ENCODE data around the gene LRP8. TPM values are rescaled to one million over a fixed set of nuclear protein-coding genes. Genes with fewer than 3 reads are reported as not detected.
"Not testable (repeated sequence)": the region's sequence is repeated elsewhere in the genome, so short reads cannot be mapped to it uniquely, and the experiment has no call there.

LRP8 gene
- total and polyA plus RNA-seq, 2 donors, result 1.7 to 4.5 TPM

- peaks cover 0 to 8% of the 10 kb centered on the region in 2 donors for H3K4me1 ChIP-seq (ENCODE audit: control insufficient read depth in 2 of 2, insufficient read depth in 2 of 2, low read length in 2 of 2)
- no peak overlapping the region for H3K27ac ChIP-seq (ENCODE audit: low read depth in 1 of 2, low read length in 1 of 2)
- H3K9me3 ChIP-seq (ENCODE audit: control insufficient read depth in 2 of 2, insufficient read depth in 1 of 2, low read length in 1 of 2), result no peaks in the 10 kb centered on the region
- WGBS, result 78% methylated on average over 8 of the region's 8 CpGs
- peaks cover 7 to 10% of the 10 kb centered on the region in 2 donors for H3K36me3 ChIP-seq (ENCODE audit: control insufficient read depth in 2 of 2, insufficient read depth in 2 of 2, low read length in 1 of 2)
- H3K4me3 ChIP-seq (ENCODE audit: low read length in 2 of 2), result no peak overlapping the region
- H3K27me3 ChIP-seq (ENCODE audit: control insufficient read depth in 2 of 2, insufficient read depth in 1 of 2, low read length in 1 of 2), result no peaks in the 10 kb centered on the region
- no peak for DNase-seq (ENCODE audit: low read depth in 6 of 9, low spot score in 9 of 9)
Measured at GRCh38 chr1:53285969-53286760, 41.7 kb downstream of the LRP8 start.

- Histone ChIP-seq H3K4me1 (ENCODE audit: control insufficient read depth in 2 of 2, insufficient read depth in 2 of 2, low read length in 2 of 2) (peaks cover 0 to 2% of the 10 kb centered on the region in 2 donors), H3K27ac (ENCODE audit: low read depth in 1 of 2, low read length in 1 of 2) (no peak overlapping the region), H3K27me3 (ENCODE audit: control insufficient read depth in 2 of 2, insufficient read depth in 1 of 2, low read length in 1 of 2) (no peaks in the 10 kb centered on the region), H3K36me3 (ENCODE audit: control insufficient read depth in 2 of 2, insufficient read depth in 2 of 2, low read length in 1 of 2) (peaks cover 10% of the 10 kb centered on the region in 2 donors), H3K9me3 (ENCODE audit: control insufficient read depth in 2 of 2, insufficient read depth in 1 of 2, low read length in 1 of 2) (no peaks in the 10 kb centered on the region), H3K4me3 (ENCODE audit: low read length in 2 of 2) (no peak overlapping the region)
- 97% methylated on average over 5 of the region's 5 CpGs for WGBS
- DNase-seq (ENCODE audit: low read depth in 6 of 9, low spot score in 9 of 9), result no peak
Measured at GRCh38 chr1:53285546-53285945, 42.3 kb downstream of the LRP8 start.

GRCh38 chr1:53284224-53285020 lies 43.4 kb downstream of the LRP8 start:
- 98% methylated on average over 8 of the region's 8 CpGs for WGBS
- DNase-seq (ENCODE audit: low read depth in 6 of 9, low spot score in 9 of 9), result no peak
- Histone ChIP-seq H3K36me3 (ENCODE audit: control insufficient read depth in 2 of 2, insufficient read depth in 2 of 2, low read length in 1 of 2) (peaks cover 11 to 14% of the 10 kb centered on the region in 2 donors), H3K9me3 (ENCODE audit: control insufficient read depth in 2 of 2, insufficient read depth in 1 of 2, low read length in 1 of 2) (no peaks in the 10 kb centered on the region), H3K27me3 (ENCODE audit: control insufficient read depth in 2 of 2, insufficient read depth in 1 of 2, low read length in 1 of 2) (no peaks in the 10 kb centered on the region), H3K4me3 (ENCODE audit: low read length in 2 of 2) (no peak overlapping the region), H3K27ac (ENCODE audit: low read depth in 1 of 2, low read length in 1 of 2) (no peak overlapping the region), H3K4me1 (ENCODE audit: control insufficient read depth in 2 of 2, insufficient read depth in 2 of 2, low read length in 2 of 2) (no peaks in the 10 kb centered on the region)

GRCh38 chr1:53283156-53283555 lies 44.7 kb downstream of the LRP8 start:
- not testable (repeated sequence) for H3K4me1 ChIP-seq (ENCODE audit: control insufficient read depth in 2 of 2, insufficient read depth in 2 of 2, low read length in 2 of 2); DNase-seq (ENCODE audit: low read depth in 6 of 9, low spot score in 9 of 9); H3K36me3 ChIP-seq (ENCODE audit: control insufficient read depth in 2 of 2, insufficient read depth in 2 of 2, low read length in 1 of 2); H3K27ac ChIP-seq (ENCODE audit: low read depth in 1 of 2, low read length in 1 of 2); H3K27me3 ChIP-seq (ENCODE audit: control insufficient read depth in 2 of 2, insufficient read depth in 1 of 2, low read length in 1 of 2); H3K4me3 ChIP-seq (ENCODE audit: low read length in 2 of 2); H3K9me3 ChIP-seq (ENCODE audit: control insufficient read depth in 2 of 2, insufficient read depth in 1 of 2, low read length in 1 of 2)
- WGBS, result 97% methylated on average over 12 of the region's 12 CpGs

- no peak for DNase-seq (ENCODE audit: low read depth in 6 of 9, low spot score in 9 of 9)
Measured at GRCh38 chr1:53281133-53281532, 46.7 kb downstream of the LRP8 start.

GRCh38 chr1:53280496-53280895 lies 47.4 kb downstream of the LRP8 start:
- H3K4me3 ChIP-seq (ENCODE audit: low read length in 2 of 2), result no peak overlapping the region
- peaks cover 5 to 10% of the 10 kb centered on the region in 2 donors for H3K36me3 ChIP-seq (ENCODE audit: control insufficient read depth in 2 of 2, insufficient read depth in 2 of 2, low read length in 1 of 2)
- H3K27me3 ChIP-seq (ENCODE audit: control insufficient read depth in 2 of 2, insufficient read depth in 1 of 2, low read length in 1 of 2), result no peaks in the 10 kb centered on the region
- no peaks in the 10 kb centered on the region for H3K4me1 ChIP-seq (ENCODE audit: control insufficient read depth in 2 of 2, insufficient read depth in 2 of 2, low read length in 2 of 2)
- no peaks in the 10 kb centered on the region for H3K9me3 ChIP-seq (ENCODE audit: control insufficient read depth in 2 of 2, insufficient read depth in 1 of 2, low read length in 1 of 2)
- WGBS, result 95% methylated on average over 8 of the region's 8 CpGs
- DNase-seq (ENCODE audit: low read depth in 6 of 9, low spot score in 9 of 9), result no peak
- no peak overlapping the region for H3K27ac ChIP-seq (ENCODE audit: low read depth in 1 of 2, low read length in 1 of 2)

More at GRCh38 chr1:53281133-53281532, 46.7 kb downstream of the LRP8 start:
- Histone ChIP-seq H3K27me3 (ENCODE audit: control insufficient read depth in 2 of 2, insufficient read depth in 1 of 2, low read length in 1 of 2) (no peaks in the 10 kb centered on the region), H3K27ac (ENCODE audit: low read depth in 1 of 2, low read length in 1 of 2) (no peak overlapping the region), H3K9me3 (ENCODE audit: control insufficient read depth in 2 of 2, insufficient read depth in 1 of 2, low read length in 1 of 2) (no peaks in the 10 kb centered on the region), H3K4me3 (ENCODE audit: low read length in 2 of 2) (no peak overlapping the region), H3K4me1 (ENCODE audit: control insufficient read depth in 2 of 2, insufficient read depth in 2 of 2, low read length in 2 of 2) (no peaks in the 10 kb centered on the region), H3K36me3 (ENCODE audit: control insufficient read depth in 2 of 2, insufficient read depth in 2 of 2, low read length in 1 of 2) (peaks cover 5 to 10% of the 10 kb centered on the region in 2 donors)
- WGBS, result 96% methylated on average over 9 of the region's 9 CpGs

GRCh38 chr1:53279296-53280200 lies 48.3 kb downstream of the LRP8 start:
- H3K9me3 ChIP-seq (ENCODE audit: control insufficient read depth in 2 of 2, insufficient read depth in 1 of 2, low read length in 1 of 2), result no peaks in the 10 kb centered on the region
- H3K36me3 ChIP-seq (ENCODE audit: control insufficient read depth in 2 of 2, insufficient read depth in 2 of 2, low read length in 1 of 2), result peaks cover 5 to 14% of the 10 kb centered on the region in 2 donors
- no peaks in the 10 kb centered on the region for H3K4me1 ChIP-seq (ENCODE audit: control insufficient read depth in 2 of 2, insufficient read depth in 2 of 2, low read length in 2 of 2)
- no peak overlapping the region for H3K27ac ChIP-seq (ENCODE audit: low read depth in 1 of 2, low read length in 1 of 2)
- 98% methylated on average over 14 of the region's 14 CpGs for WGBS
- no peak for DNase-seq (ENCODE audit: low read depth in 6 of 9, low spot score in 9 of 9)
- H3K4me3 ChIP-seq (ENCODE audit: low read length in 2 of 2), result no peak overlapping the region
- H3K27me3 ChIP-seq (ENCODE audit: control insufficient read depth in 2 of 2, insufficient read depth in 1 of 2, low read length in 1 of 2), result no peaks in the 10 kb centered on the region

GRCh38 chr1:53278298-53278725 lies 49.6 kb downstream of the LRP8 start:
- no peaks in the 10 kb centered on the region for H3K27me3 ChIP-seq (ENCODE audit: control insufficient read depth in 2 of 2, insufficient read depth in 1 of 2, low read length in 1 of 2)

More at GRCh38 chr1:53278298-53278725, 49.6 kb downstream of the LRP8 start:
- Histone ChIP-seq H3K4me1 (ENCODE audit: control insufficient read depth in 2 of 2, insufficient read depth in 2 of 2, low read length in 2 of 2) (no peaks in the 10 kb centered on the region), H3K4me3 (ENCODE audit: low read length in 2 of 2) (no peak overlapping the region), H3K36me3 (ENCODE audit: control insufficient read depth in 2 of 2, insufficient read depth in 2 of 2, low read length in 1 of 2) (peaks cover 5 to 14% of the 10 kb centered on the region in 2 donors), H3K9me3 (ENCODE audit: control insufficient read depth in 2 of 2, insufficient read depth in 1 of 2, low read length in 1 of 2) (no peaks in the 10 kb centered on the region), H3K27ac (ENCODE audit: low read depth in 1 of 2, low read length in 1 of 2) (no peak overlapping the region)
- DNase-seq (ENCODE audit: low read depth in 6 of 9, low spot score in 9 of 9), result peak in 8 of 9 donors; percentile 6 to 59 (median 36)
- WGBS, result 33% methylated on average over 8 of the region's 8 CpGs
